Stimulated activated naive B cell treated with anti-CD40 and anti-IgM and Interleukin-4, amounts not matched to agents 10 μg/mL and 1 μg/mL and 100 μg/mL, for 72 hours (primary cell): ENCODE data around the gene HDAC11.
"Not testable (repeated sequence)": the region's sequence is repeated elsewhere in the genome, so short reads cannot be mapped to it uniquely, and the experiment has no call there.

Experiments
- ATAC-seq, 2 donors: fragments of 150-1000 bp; cut with Tn5 transposase; replicated peaks; 2 replicates each; pipeline ENCODE4 v1.10.0; 2021; ENCODE audit warnings: moderate library complexity in 1 of 2
- DNase-seq: peaks from one replicate; pipeline ENCODE4 v3.0.0; 2021
- H3K27ac Mint-ChIP-seq: one replicate; pipeline ENCODE4 v1.8.0; 2022; ENCODE audit warnings: mild to moderate bottlenecking, mixed read lengths
- H3K27me3 Mint-ChIP-seq, 2 donors: one replicate each; pipeline ENCODE4 v1.8.0; 2022; ENCODE audit warnings: mixed read lengths in 2 of 2
- H3K36me3 Mint-ChIP-seq, 2 donors: one replicate each; pipeline ENCODE4 v1.8.0; 2022; ENCODE audit warnings: mixed read lengths in 2 of 2, mild to moderate bottlenecking in 1 of 2
- H3K4me1 Mint-ChIP-seq, 2 donors: one replicate each; pipeline ENCODE4 v1.8.0; 2022; ENCODE audit warnings: mixed read lengths in 2 of 2, mild to moderate bottlenecking in 1 of 2
- H3K4me3 Mint-ChIP-seq, 2 donors: one replicate each; pipeline ENCODE4 v1.8.0; 2022; ENCODE audit warnings: mild to moderate bottlenecking in 2 of 2, mixed read lengths in 2 of 2, moderate library complexity in 1 of 2
- H3K9me3 Mint-ChIP-seq, 2 donors: one replicate each; pipeline ENCODE4 v1.8.0; 2022; ENCODE audit warnings: mixed read lengths in 2 of 2, mild to moderate bottlenecking in 1 of 2

The HDAC11 gene

GRCh38 chr3:13494463-13495350 is 14.6 kb downstream of the HDAC11 start:
- ATAC-seq (peak; percentile 38 to 40), DNase-seq (no peak)
- H3K4me3 Mint-ChIP-seq, result no peak overlapping the region

GRCh38 chr3:13495351-13495813 is 15.3 kb downstream of the HDAC11 start:
- Mint-ChIP-seq H3K4me1 (peaks cover 2 to 5% of the 10 kb centered on the region in 2 donors), H3K4me3 (no peak overlapping the region)
- no peak for ATAC-seq

More at GRCh38 chr3:13494463-13495350, 14.6 kb downstream of the HDAC11 start:
- H3K4me1 Mint-ChIP-seq, result peaks cover 2 to 5% of the 10 kb centered on the region in 2 donors
- no peaks in the 10 kb centered on the region for H3K9me3 Mint-ChIP-seq
- H3K27me3 Mint-ChIP-seq, result peaks cover 0 to 4% of the 10 kb centered on the region in 2 donors
- H3K27ac Mint-ChIP-seq, result no peak overlapping the region
- no peaks in the 10 kb centered on the region for H3K36me3 Mint-ChIP-seq

DNA sequence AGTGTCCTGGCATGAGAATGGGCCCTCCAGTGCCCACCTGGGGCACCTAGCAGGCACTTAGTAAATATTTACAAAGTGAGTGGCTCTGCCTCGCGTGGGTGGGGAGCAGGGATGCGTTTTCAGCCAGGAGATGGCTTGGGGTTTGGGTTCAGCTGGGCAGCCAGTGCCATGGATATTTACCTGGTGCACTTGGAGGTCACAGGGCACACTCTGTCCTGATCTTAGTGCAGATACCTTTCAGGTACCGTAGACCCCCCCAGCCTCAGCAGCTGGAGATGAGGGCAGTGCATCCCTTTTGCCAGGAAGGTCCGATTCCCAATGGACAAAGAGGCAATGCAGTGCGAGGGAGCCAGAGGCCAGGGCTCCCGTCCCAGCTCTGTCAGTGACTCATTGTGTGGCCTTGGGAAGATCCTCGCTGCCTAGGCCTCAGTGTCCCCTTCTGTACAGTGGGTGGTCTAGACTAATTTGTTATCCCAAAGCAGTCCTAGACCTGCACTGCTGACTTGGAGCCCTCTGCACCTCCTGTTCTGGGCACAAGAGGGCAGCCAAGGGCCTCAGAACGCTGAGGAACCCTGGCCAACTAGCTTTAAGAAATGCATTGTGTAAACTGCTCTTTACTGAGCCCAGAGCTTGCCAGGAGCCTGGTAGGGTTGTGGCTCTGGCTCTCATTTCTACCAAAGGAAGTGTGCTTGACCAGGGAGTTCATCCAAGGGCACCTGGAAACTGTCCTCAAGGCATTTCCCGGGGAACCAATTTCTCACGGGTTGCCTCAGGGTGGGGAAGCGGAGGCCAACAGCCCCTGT is 16.0 kb downstream of the HDAC11 start:
- Mint-ChIP-seq H3K27me3 (peaks cover 4% of the 10 kb centered on the region in 2 donors), H3K9me3 (no peaks in the 10 kb centered on the region), H3K4me3 (no peak overlapping the region), H3K36me3 (no peaks in the 10 kb centered on the region), H3K4me1 (peaks cover 2 to 5% of the 10 kb centered on the region in 2 donors), H3K27ac (no peak overlapping the region)
- ATAC-seq (peak; percentile 90), DNase-seq (peak; percentile 51)

More at GRCh38 chr3:13495351-13495813, 15.3 kb downstream of the HDAC11 start:
- peaks cover 0 to 4% of the 10 kb centered on the region in 2 donors for H3K27me3 Mint-ChIP-seq
- H3K9me3 Mint-ChIP-seq, result no peaks in the 10 kb centered on the region
- no peaks in the 10 kb centered on the region for H3K36me3 Mint-ChIP-seq
- DNase-seq, result no peak
- H3K27ac Mint-ChIP-seq, result no peak overlapping the region

- Mint-ChIP-seq H3K36me3 (no peaks in the 10 kb centered on the region), H3K4me1 (peaks cover 2 to 5% of the 10 kb centered on the region in 2 donors), H3K27ac (no peak overlapping the region), H3K9me3 (no peaks in the 10 kb centered on the region), H3K4me3 (no peak overlapping the region), H3K27me3 (peaks cover 4 to 9% of the 10 kb centered on the region in 2 donors)
- DNase-seq (no peak), ATAC-seq (no peak)
Measured at GRCh38 chr3:13496879-13497278, 16.8 kb downstream of the HDAC11 start.

DNA sequence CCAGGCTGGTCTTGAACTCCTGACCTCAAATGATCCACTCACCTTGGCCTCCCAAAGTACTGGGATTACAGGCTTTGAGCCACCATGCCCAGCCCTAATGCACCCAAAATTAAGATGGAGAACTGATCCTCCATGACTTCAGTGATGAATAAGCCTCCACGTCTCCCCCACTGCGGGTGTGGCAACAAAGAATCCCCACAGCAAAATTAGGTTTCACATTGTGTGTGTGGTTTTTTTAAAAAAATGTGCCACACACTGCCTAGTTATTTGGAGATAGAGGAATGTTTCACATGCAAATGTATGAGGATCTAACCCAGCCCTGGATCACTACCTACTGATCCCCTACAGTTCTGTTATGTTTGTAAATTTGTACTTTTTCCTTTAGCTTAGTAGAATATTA is 17.3 kb downstream of the HDAC11 start:
- Mint-ChIP-seq H3K27me3 (peaks cover 4 to 13% of the 10 kb centered on the region in 2 donors), H3K27ac (no peak overlapping the region)
- no peak for DNase-seq

DNA sequence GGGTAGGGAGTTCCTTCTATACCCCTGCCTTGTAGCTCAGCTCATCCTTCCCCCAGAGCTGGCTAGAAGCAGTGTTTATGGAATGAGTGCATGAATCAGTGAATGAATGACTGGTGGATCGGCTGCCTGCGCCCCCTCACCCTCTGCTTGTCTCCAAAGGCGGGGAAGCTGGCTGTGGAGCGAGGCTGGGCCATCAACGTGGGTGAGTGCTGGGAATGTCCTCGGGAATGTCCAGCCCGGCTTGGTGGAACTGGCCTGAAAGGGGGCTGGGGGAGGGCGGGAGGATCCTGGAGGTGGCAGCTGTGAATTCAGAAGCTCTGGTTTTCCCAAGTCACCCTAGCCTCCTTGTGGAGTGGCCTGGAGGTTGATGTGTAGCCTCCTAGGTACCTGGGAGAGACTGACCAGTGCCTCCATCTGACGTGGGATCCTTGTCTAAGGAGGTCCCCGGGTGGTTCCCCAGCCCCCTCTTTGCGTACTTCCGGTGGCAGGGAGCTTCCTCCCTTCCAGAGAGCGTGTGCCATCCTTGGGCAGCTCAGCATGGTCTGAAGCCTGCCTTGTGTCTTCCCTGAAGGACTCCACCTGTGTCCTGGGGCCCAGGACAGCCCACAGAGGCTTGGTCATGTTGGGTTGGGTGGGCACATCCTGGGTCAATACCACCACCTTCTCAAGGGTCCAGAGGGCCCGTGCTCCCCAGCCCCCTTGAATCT is 18.4 kb downstream of the HDAC11 start:
- Mint-ChIP-seq H3K27me3 (peaks cover 4 to 13% of the 10 kb centered on the region in 2 donors), H3K4me1 (peaks cover 2 to 5% of the 10 kb centered on the region in 2 donors), H3K4me3 (no peak overlapping the region), H3K27ac (no peak overlapping the region), H3K36me3 (no peaks in the 10 kb centered on the region), H3K9me3 (no peaks in the 10 kb centered on the region)
- no peak for ATAC-seq
- no peak for DNase-seq

More for the DNA sequence above, 17.3 kb downstream of the HDAC11 start:
- ATAC-seq, result peak in 1 of 2 donors; percentile 47
- no peaks in the 10 kb centered on the region for H3K9me3 Mint-ChIP-seq
- no peaks in the 10 kb centered on the region for H3K36me3 Mint-ChIP-seq
- H3K4me3 Mint-ChIP-seq, result no peak overlapping the region
- peaks cover 2 to 5% of the 10 kb centered on the region in 2 donors for H3K4me1 Mint-ChIP-seq

GRCh38 chr3:13499246-13499645 is 19.1 kb downstream of the HDAC11 start:
- not testable (repeated sequence) for H3K9me3 Mint-ChIP-seq, H3K4me3 Mint-ChIP-seq, H3K36me3 Mint-ChIP-seq, DNase-seq, H3K27ac Mint-ChIP-seq, ATAC-seq, H3K4me1 Mint-ChIP-seq
- peaks cover 4 to 13% of the 10 kb centered on the region in 2 donors for H3K27me3 Mint-ChIP-seq

DNA sequence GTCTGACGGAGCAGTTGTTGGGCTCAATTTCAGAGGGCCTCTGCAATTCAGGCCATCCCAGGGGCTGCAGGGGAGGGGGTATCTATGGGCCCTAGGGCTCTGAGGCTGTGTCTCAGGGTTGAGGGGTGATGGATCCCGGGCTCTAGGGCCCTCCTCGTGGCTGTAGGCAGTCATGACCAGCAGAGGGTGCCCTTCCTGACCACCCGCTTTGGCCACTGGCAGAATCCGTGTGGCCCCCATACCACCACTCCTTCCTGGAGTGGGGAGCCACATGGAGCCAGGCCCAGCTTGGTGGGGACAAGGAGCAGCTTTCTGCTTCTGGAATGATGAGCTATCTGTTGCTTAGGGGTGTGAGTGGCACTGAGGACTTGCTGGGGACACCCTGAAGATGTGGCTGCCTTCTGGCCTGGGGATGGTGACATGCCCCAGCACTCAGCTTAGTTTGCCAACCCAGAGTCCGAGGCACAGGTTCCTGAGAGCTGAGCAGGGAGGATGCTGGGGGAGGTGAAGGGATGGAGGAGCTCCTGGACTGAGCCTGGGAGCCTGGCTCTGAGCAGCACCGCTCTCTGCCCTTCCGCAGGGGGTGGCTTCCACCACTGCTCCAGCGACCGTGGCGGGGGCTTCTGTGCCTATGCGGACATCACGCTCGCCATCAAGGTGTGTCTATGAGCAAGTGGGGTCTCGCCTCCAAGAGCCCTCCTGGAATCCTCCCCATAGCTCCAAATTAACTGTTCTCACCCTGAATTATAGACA is 20.2 kb downstream of the HDAC11 start:
- ATAC-seq, result peak; percentile 22 to 40
- no peak overlapping the region for H3K4me3 Mint-ChIP-seq
- peaks cover 0 to 13% of the 10 kb centered on the region in 2 donors for H3K27me3 Mint-ChIP-seq

GRCh38 chr3:13501056-13501455 is 20.9 kb downstream of the HDAC11 start:
- Mint-ChIP-seq H3K27ac (no peak overlapping the region), H3K9me3 (no peaks in the 10 kb centered on the region), H3K36me3 (no peaks in the 10 kb centered on the region), H3K4me3 (no peak overlapping the region), H3K4me1 (no peaks in the 10 kb centered on the region), H3K27me3 (peaks cover 0 to 13% of the 10 kb centered on the region in 2 donors)
- ATAC-seq, result no peak
- DNase-seq, result no peak

More for the DNA sequence above, 20.2 kb downstream of the HDAC11 start:
- no peaks in the 10 kb centered on the region for H3K36me3 Mint-ChIP-seq
- peaks cover 0 to 5% of the 10 kb centered on the region in 2 donors for H3K4me1 Mint-ChIP-seq
- H3K27ac Mint-ChIP-seq, result no peak overlapping the region
- no peaks in the 10 kb centered on the region for H3K9me3 Mint-ChIP-seq
- DNase-seq, result no peak

GRCh38 chr3:13501521-13501920 is 21.4 kb downstream of the HDAC11 start:
- Mint-ChIP-seq H3K4me3 (no peak overlapping the region), H3K27ac (no peak overlapping the region), H3K36me3 (no peaks in the 10 kb centered on the region), H3K9me3 (no peaks in the 10 kb centered on the region), H3K4me1 (no peaks in the 10 kb centered on the region), H3K27me3 (peaks cover 0 to 13% of the 10 kb centered on the region in 2 donors)
- ATAC-seq, result no peak
- DNase-seq, result no peak

- Mint-ChIP-seq H3K36me3 (no peaks in the 10 kb centered on the region), H3K27me3 (peaks cover 0 to 13% of the 10 kb centered on the region in 2 donors), H3K9me3 (no peaks in the 10 kb centered on the region), H3K4me3 (no peak overlapping the region), H3K4me1 (no peaks in the 10 kb centered on the region), H3K27ac (no peak overlapping the region)
- no peak for ATAC-seq
- DNase-seq, result no peak
Measured at GRCh38 chr3:13501958-13502790, 22.1 kb downstream of the HDAC11 start.

DNA sequence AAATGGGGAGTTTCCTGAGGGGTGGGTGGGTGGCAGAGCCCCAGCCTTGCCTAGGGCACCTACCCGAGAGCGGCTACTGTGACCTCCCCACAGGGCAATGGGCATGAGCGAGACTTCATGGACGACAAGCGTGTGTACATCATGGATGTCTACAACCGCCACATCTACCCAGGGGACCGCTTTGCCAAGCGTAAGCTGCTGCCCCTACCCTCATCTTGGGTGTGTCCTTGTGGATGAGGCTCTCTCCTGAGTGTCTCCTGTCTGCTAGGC is 22.6 kb downstream of the HDAC11 start:
- ATAC-seq, result no peak
- DNase-seq, result no peak
- Mint-ChIP-seq H3K27ac (no peak overlapping the region), H3K36me3 (no peaks in the 10 kb centered on the region), H3K4me1 (no peaks in the 10 kb centered on the region), H3K27me3 (peaks cover 0 to 13% of the 10 kb centered on the region in 2 donors), H3K4me3 (no peak overlapping the region), H3K9me3 (no peaks in the 10 kb centered on the region)
